Airway epithelial cell (primary cell): Measurements from ENCODE around the gene COX4I1. TPM values are rescaled to one million over a fixed set of nuclear protein-coding genes. Genes with fewer than 3 reads are reported as not detected.

Experiments used
- total RNA-seq: library from RNA; depleted of rRNA; stranded (reverse); fragments of >200 nt; gene quantifications from 2 replicates; pipeline ENCODE4 v1.2.3, GENCODE V29; 2015

The COX4I1 gene
- total RNA-seq: 605 and 677 TPM in 2 replicates

DNA sequence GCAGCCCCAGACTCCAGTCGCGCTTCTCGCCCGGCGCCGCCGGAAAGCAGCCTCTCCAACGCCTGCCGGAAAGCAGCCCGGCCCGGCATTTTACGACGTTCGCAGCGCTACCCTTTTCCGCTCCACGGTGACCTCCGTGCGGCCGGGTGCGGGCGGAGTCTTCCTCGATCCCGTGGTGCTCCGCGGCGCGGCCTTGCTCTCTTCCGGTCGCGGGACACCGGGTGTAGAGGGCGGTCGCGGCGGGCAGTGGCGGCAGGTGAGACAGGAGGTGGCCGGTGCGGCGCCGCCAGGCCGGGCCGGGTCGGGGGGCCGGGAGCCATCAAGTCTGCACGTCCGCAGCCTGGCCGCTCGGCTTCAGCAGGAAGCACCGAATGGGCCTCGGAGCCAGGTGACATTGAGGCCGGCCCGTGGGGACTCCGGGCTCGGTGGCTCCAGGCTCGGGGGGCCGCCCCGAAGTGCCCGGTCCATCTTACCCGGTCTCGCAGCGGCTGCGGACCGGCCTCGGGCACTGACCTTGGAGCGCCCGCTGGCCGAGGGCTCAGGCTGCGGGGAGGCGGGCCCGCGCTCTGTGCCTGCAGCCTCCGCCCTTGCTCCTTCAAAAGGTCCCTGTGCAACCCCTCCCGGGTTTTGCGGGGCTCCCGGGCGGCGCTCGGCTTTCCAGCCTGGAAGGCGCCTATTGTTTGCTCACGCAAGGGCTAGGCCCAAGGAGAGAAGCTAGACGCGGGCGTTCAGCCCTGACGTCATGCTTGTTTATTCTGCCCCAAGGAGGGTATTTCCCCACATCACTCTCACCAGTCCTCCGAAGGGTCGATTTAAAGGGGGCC is at the start of gene COX4I1, which contains the start of gene EMC8:
Gene COX4I1 (plus strand): TSS at position 199 of the 824 bp plus-strand sequence. CDS start 1,511 bp downstream, outside the sequence.
Gene EMC8 (minus strand): TSS at position 48 of the 824 bp plus-strand sequence. CDS start 249 bp downstream, outside the sequence.

DNA sequence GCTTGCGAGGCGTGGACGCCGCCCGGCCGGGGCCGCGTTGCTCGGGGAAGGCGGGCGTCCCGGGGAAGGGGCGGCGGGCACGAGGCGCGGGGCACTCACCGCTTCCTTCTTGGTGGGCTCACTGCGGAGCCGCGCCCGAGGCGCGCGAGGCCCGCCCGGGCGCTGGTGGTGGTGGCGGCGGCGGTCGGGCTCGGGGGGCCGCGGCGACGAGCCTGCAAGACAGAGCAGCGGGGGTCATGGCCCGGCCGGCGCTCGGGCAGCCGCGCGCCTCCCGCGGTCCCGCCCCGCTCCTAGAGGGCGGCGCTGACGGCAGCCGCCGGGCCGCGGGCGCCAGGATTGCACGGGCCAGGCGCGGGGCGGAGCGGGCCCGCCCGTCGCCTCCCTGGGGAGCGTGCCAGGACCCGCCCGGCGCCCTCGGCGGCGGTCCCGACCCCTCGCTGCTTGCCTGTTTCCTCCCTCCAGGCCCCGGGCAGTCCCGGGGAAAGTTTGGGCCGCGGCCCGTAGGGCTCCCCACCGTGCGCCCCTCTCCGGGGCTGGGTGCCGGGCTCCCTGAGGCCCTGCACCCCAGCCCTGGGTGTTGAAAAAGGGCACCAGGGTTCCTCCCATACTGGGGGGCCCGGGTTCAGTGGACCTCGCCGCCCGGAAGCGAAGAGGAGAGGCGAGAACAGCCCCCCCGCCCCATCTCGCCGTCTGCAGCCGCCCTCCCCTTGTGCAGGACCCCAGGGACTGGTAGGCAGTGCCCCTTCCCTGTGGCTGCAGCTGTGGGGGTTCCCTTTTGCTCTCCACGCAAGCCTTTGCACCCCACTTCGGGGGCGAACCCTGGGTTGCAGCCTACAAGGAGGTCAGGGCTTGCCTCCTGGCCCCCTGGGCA is 48.4 kb upstream of the COX4I1 start, which contains the start of gene C16orf74:
Gene C16orf74 (minus strand): TSS at position 270 of the 871 bp plus-strand sequence. CDS start 15,879 bp downstream, outside the sequence.

Other genes with a start within 250 kb of the COX4I1 start
- gene GSE1, start 186.4 kb upstream of the COX4I1 start, total RNA-seq: 14.2 and 21.1 TPM in 2 replicates
- 22.4 and 25.1 TPM in 2 replicates for gene GINS2, start 110.7 kb upstream of the COX4I1 start, total RNA-seq
- gene C16orf74, start 48.6 kb upstream of the COX4I1 start, total RNA-seq: 62.1 and 68.8 TPM in 2 replicates
- 42.9 and 56.0 TPM in 2 replicates for gene EMC8, start 151 bp upstream of the COX4I1 start, total RNA-seq
- gene IRF8, start 99.5 kb downstream of the COX4I1 start, total RNA-seq: not detected in 2 replicates